T-helper 2 cell treated with Interferon-gamma antibody and Interleukin-4, amounts not matched to agents 5 μg/mL and 100 μg/mL, for 36 hours (primary cell): ENCODE data around the gene C1orf232.

Experiments
- DNase-seq: peaks from one replicate; pipeline ENCODE4 v3.0.0; 2021; ENCODE audit warnings: low spot score
- H3K27ac Mint-ChIP-seq: one replicate; pipeline ENCODE4 v1.8.0; 2021; ENCODE audit warnings: mild to moderate bottlenecking, mixed read lengths
- H3K27me3 Mint-ChIP-seq: one replicate; pipeline ENCODE4 v1.8.0; 2021; ENCODE audit warnings: low read depth, mixed read lengths
- H3K36me3 Mint-ChIP-seq: one replicate; pipeline ENCODE4 v1.8.0; 2021; ENCODE audit warnings: low read depth, mixed read lengths
- H3K4me1 Mint-ChIP-seq: one replicate; pipeline ENCODE4 v1.8.0; 2021; ENCODE audit warnings: low read depth, mixed read lengths
- H3K4me3 Mint-ChIP-seq: one replicate; pipeline ENCODE4 v1.8.0; 2022; ENCODE audit warnings: mild to moderate bottlenecking, moderate library complexity, mixed read lengths
- H3K9me3 Mint-ChIP-seq: one replicate; pipeline ENCODE4 v1.8.0; 2021; ENCODE audit warnings: mixed read lengths

Gene C1orf232

DNA sequence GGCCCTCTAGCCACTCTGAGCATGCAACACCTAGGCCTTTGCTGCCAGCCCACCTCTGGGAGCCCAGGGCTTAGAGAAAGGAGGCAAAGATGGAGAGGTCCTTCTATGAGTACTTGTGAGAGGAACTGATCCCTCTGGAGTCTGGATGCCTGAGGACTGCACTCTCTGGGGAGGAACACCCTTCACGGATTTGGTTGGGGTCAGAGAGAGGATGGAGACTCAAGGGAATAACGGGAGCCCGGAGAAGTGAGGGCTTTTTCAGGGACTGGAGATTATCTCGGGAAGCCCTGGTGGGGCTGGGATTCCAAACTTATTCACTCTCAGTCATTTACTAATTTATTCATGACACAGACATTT, 413 bp upstream of the C1orf232 start:
- peaks cover 21% of the 10 kb centered on the region for H3K27me3 Mint-ChIP-seq

DNA sequence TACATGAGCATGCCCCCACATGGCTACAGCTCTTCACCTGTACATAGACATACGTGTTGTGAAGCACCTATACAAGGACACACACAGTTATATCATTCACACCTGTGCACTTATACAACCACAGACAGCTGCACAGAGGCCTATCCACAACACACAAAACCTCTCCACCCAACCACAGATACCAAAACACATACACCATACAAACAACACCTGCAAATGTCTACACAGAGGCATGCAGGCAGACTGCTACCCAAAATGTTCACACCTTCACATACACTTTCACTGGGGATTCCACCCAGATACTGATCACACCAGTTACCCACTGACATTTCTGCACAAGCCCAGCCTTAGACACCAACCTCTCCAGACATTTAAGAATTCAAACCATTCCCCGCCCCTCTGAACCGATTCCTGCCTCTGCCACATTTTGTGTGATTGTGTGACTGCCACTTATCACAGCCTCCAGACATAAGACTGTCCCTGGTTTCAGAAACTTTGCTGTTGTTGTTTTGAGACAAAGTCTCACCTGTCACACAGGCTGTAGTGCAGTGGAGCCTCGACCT, 2.0 kb downstream of the C1orf232 start:
- H3K4me3 Mint-ChIP-seq = no peak overlapping the region
- H3K36me3 Mint-ChIP-seq = no peaks in the 10 kb centered on the region
- H3K4me1 Mint-ChIP-seq = peaks cover 25% of the 10 kb centered on the region
- no peaks in the 10 kb centered on the region for H3K9me3 Mint-ChIP-seq
- no peak overlapping the region for H3K27ac Mint-ChIP-seq
- H3K27me3 Mint-ChIP-seq = peaks cover 31% of the 10 kb centered on the region
- no peak for DNase-seq

More for the DNA sequence above, 413 bp upstream of the C1orf232 start:
- no peaks in the 10 kb centered on the region for H3K9me3 Mint-ChIP-seq
- no peaks in the 10 kb centered on the region for H3K36me3 Mint-ChIP-seq
- DNase-seq = no peak
- H3K4me3 Mint-ChIP-seq = peak overlapping the region; percentile 75
- peaks cover 20% of the 10 kb centered on the region for H3K4me1 Mint-ChIP-seq
- H3K27ac Mint-ChIP-seq = peak overlapping the region; percentile 62

DNA sequence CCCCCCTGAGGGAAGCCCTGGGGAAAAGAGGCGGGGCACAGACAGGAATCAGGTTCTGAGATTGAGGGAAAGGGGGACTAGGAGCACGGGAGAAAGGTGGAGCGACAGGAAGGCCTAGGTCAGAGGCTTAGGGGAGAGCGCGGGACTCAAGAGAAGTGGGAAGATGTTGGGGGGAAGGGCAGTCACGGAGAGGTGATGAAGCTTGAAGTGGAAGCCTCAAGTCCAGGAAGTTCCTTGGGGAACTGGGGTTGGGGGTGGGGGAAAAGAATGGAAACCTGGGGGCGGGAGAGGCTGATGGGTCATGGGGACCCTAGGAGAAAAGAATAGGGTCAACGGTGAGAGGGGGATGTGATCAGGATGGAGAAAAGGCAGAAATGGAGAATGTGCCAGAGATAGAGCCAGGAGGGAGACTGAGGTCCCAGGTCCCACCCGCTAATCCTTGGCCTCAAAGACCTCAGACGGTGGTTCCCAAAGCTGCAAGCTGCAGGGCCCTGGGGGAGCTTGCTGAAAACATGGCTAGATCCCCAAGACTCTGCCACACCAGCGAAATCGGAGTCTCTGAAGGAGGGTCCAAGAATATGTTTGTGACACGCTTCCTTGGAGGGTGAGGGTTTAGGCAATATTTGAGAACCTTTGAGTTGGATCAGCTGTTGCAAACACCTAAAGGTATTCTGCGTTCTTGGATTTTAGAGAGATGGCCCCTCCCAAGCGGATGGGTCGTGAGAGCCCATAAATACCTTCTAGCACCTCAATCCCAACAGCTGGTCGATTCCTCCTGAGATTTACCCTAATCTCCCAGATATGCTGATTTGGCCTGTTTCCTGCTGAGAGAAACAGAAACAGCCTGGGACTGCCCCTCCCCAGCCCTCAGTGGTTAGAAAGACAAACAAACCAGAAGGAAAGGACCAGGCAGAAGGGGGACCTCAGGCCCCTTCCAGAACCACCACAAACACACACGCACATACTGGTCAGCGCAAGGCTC, 3.6 kb downstream of the C1orf232 start:
- Mint-ChIP-seq H3K27ac (no peak overlapping the region), H3K4me1 (peaks cover 22% of the 10 kb centered on the region), H3K4me3 (peak overlapping the region; percentile 42), H3K27me3 (peaks cover 42% of the 10 kb centered on the region), H3K36me3 (no peaks in the 10 kb centered on the region), H3K9me3 (no peaks in the 10 kb centered on the region)
- no peak for DNase-seq

DNA sequence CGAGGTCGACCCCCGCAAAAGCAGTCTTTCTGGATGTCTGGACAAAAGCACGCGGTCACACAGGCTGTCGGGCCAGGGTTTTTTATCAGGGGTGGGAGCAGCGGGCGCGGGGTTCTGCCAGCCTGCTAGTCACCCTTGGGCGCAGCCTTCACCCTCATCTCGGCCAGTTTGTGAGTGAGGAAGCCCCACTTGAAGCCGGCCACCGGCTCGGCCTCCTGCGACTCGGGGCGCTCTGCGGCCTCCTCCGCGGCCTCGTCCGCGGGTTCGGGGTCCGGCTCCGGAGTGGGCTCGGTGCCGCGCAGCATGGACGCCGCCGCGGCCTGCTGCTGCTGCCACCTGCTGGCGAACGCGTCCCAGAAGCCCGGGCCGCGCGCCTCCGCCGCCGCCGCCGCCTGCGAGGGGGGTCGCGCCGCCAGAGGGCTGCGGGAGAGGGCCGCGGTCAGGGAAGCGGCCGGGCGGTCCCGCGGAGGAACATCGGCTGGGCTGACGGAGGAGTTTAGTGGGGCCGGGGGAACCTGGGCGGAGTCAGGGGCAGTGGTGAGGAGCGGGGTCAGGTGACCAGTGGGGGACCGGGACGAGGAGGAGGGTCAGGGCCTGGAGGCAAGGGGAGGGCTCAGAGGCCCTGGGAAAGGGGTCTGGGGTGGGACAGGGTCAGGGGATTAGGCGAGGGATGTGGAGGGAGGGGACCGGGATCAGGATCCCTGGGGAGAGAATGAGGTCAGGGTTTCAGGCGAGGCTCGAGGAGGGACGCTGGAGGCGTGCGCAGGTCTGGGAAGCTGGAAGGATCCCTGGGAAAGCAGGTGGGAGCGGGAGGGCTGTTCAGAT, 4.5 kb downstream of the C1orf232 start:
- peak overlapping the region; percentile 42 for H3K4me3 Mint-ChIP-seq
- H3K36me3 Mint-ChIP-seq = no peaks in the 10 kb centered on the region
- no peaks in the 10 kb centered on the region for H3K9me3 Mint-ChIP-seq
- no peak overlapping the region for H3K27ac Mint-ChIP-seq
- peaks cover 49% of the 10 kb centered on the region for H3K27me3 Mint-ChIP-seq
- peaks cover 21% of the 10 kb centered on the region for H3K4me1 Mint-ChIP-seq
- peak; percentile 49 for DNase-seq

DNA sequence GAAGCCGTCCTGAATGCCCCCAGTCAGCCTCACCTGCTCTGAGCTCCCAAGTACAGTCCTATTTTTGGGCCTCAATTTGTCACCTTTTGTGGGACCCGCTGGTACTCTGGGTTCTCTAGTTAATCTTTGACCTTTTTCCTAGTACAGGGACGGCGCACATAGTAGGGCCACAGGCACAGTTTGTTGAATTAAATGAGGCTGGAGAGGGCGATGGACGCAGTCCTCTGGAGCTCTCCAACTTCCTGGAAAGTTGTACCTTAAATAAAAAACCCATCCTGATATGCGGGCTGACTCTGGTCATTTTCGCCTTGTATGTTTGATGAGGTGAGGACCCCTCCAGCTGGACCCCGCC, 5.1 kb downstream of the C1orf232 start:
- H3K27ac Mint-ChIP-seq = no peak overlapping the region
- H3K36me3 Mint-ChIP-seq = no peaks in the 10 kb centered on the region
- H3K4me1 Mint-ChIP-seq = peaks cover 21% of the 10 kb centered on the region
- peak overlapping the region; percentile 34 for H3K4me3 Mint-ChIP-seq
- H3K9me3 Mint-ChIP-seq = no peaks in the 10 kb centered on the region
- H3K27me3 Mint-ChIP-seq = peaks cover 53% of the 10 kb centered on the region
- no peak for DNase-seq

DNA sequence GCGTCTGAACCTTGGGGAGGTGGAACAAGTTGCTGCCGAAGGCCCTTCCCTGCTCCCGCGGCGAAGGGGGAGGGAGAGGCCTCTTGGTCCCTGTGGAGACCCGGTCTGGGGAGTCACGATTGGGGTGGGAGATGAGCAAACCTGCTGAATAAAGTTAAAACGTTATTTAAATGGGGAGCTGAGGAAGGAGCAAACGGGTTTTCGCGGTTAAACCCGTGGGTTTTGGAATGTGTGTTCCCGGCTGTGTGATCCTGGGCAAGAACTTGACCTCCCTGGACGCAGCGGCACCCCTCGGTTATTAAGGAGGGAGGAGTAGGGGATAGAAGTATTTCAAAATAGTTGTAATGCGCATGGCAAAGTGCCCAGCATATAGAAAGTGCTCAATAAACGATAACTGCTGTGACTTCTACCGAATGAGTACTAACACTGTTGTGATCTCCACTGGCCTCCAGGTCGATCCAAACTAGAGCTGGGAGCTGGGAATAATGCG, 6.5 kb downstream of the C1orf232 start:
- no peak overlapping the region for H3K27ac Mint-ChIP-seq
- DNase-seq = no peak
- peaks cover 21% of the 10 kb centered on the region for H3K4me1 Mint-ChIP-seq
- no peaks in the 10 kb centered on the region for H3K9me3 Mint-ChIP-seq
- peak overlapping the region; percentile 79 for H3K4me3 Mint-ChIP-seq
- H3K27me3 Mint-ChIP-seq = peaks cover 61% of the 10 kb centered on the region
- H3K36me3 Mint-ChIP-seq = no peaks in the 10 kb centered on the region

DNA sequence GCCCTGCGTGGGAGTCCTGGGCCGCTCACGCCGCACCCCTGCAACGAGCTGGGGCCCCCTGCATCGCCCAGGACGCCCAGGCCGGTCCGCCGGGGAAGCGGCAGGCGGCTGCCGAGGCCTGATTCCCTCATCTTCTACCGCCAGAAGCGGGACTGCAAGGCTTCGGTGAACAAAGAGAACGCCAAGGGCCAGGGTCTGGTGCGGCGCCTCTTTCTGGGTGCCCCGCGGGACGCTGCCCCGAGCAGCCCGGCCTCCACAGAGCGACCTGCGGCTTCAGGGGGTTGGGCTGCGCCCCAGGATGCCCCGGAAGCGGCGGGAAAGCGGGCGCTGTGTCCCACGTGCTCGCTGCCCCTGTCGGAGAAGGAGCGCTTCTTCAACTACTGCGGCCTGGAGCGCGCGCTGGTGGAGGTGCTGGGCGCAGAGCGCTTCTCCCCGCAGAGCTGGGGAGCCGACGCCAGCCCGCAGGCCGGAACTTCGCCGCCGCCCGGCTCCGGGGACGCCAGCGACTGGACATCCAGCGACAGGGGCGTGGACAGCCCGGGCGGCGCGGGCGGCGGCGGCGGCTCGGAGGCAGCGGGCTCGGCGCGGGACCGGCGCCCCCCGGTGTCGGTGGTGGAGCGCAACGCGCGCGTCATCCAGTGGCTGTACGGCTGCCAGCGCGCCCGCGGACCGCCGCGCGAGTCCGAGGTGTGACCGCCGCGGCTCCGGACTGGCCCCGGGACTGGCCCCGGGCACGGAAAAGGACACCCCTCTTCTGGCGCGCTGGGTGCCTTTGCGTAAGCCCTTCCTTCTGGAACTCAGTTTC, 7.1 kb downstream of the C1orf232 start:
- Mint-ChIP-seq H3K4me3 (peak overlapping the region; percentile 79), H3K27ac (no peak overlapping the region), H3K9me3 (no peaks in the 10 kb centered on the region), H3K4me1 (peaks cover 18% of the 10 kb centered on the region), H3K36me3 (no peaks in the 10 kb centered on the region), H3K27me3 (peaks cover 64% of the 10 kb centered on the region)
- DNase-seq = peak; percentile 44

DNA sequence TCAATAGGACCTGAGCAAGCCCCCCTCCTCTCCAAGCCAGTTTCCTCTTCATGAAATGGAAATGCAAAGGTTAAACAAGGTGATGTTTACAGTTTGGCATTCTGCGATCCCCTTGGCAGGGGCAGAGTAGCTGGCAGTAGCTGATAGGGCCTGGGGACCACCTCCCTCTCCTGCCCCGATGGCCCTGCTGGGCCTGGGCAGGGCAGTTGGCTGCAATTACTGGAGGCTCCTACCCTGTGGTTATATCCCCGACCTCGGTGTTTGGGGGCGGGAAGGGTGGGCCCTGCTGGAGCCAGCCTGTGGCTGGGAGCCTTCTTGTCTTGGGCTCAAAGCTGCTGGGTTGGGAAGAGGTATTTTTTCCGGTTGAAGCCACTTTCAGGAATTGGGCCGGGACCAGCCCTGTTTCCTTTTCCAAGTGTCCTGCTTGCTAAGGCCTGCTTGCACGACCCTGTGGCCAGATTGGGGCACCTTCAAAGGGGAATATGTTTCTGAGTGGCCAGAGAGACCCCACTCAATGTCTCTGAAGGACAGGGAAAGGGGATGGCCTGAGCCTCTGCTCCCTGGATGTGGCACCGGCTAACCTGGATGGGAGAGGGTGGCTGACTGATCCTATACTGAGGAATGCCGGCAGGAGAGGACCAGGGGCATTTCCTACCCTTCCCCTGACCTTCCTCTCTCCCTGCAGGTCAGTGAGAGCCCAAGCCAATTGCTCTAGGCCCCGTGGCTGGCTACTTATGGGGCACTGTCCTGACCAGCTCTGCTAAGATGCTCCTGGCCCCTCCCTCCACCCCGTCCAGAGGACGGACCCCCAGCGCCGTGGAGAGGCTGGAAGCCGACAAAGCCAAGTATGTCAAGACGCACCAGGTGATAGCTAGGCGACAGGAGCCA, 8.0 kb downstream of the C1orf232 start:
- Mint-ChIP-seq H3K4me3 (no peak overlapping the region), H3K9me3 (no peaks in the 10 kb centered on the region), H3K36me3 (no peaks in the 10 kb centered on the region), H3K27me3 (peaks cover 62% of the 10 kb centered on the region), H3K27ac (no peak overlapping the region), H3K4me1 (peaks cover 17% of the 10 kb centered on the region)
- DNase-seq = no peak

DNA sequence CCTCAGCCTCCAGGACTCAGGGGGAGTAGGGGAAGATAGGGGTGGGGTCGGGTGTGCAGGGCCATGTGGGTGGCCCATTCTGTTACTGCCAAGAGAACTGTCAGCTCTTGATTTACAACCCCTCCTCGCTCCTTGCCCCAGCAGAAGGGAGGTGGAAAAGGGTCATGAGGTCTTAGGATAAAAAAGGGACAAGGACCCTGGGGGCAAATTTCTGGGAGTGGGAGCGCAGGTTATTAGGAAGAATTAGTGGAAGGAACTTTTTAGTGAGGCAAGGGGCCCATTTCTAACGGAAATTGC, 9.1 kb downstream of the C1orf232 start:
- H3K4me3 Mint-ChIP-seq = no peak overlapping the region
- peaks cover 62% of the 10 kb centered on the region for H3K27me3 Mint-ChIP-seq

DNA sequence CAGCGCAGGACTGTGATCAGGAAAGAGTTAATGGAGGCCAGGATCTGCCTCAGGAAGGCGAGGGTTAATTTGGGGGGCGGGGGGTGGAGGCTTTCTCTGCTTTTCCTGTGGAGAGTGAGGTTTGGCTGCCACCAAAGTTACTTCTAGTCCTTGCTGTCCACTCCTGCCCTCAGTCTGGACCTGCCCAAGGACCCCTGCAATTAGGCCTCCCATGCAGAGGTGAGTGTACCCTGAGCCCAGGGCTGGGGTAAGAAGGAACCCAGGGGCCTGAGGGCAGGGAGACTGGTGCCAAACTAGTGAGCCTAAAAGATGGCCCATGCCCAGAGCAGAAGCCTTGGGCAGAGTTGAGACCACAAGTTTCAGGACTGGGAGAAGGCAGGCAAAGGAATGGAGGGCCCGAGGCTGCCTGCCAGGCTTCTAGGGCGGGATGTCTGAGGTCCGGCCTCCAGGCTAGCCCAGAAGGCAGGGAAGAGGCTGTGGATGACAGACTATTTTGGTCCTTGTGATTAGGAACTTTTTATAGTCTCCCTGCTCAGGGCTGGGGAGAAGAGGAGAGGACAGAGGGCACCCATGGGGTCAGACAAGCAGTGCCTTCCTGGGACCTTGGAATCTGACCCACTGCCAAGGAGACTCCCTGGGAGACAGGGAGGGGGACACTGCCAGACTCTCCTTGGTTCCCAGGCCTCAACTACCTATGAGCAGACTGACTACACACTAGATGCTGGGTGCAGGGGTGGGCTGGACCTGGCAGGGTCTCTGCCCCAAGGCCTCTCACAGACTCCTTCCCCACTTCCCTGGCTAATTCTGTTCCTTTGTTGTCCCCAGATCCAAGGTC, 9.6 kb downstream of the C1orf232 start, which contains the start of gene FAM110D:
Gene FAM110D (plus strand): TSS at position 172 of the 835 bp plus-strand sequence. CDS start 2,213 bp downstream, outside the sequence.
- peaks cover 8% of the 10 kb centered on the region for H3K4me1 Mint-ChIP-seq
- H3K27me3 Mint-ChIP-seq = peaks cover 64% of the 10 kb centered on the region
- H3K36me3 Mint-ChIP-seq = no peaks in the 10 kb centered on the region
- no peak within 1 kb of the TSS for H3K4me3 Mint-ChIP-seq
- H3K27ac Mint-ChIP-seq = no peak within 1 kb of the TSS
- no peak for DNase-seq
- no peaks in the 10 kb centered on the region for H3K9me3 Mint-ChIP-seq

More for the DNA sequence above, 9.1 kb downstream of the C1orf232 start:
- DNase-seq = no peak
- H3K36me3 Mint-ChIP-seq = no peaks in the 10 kb centered on the region
- H3K4me1 Mint-ChIP-seq = peaks cover 8% of the 10 kb centered on the region
- H3K9me3 Mint-ChIP-seq = no peaks in the 10 kb centered on the region
- H3K27ac Mint-ChIP-seq = no peak overlapping the region

DNA sequence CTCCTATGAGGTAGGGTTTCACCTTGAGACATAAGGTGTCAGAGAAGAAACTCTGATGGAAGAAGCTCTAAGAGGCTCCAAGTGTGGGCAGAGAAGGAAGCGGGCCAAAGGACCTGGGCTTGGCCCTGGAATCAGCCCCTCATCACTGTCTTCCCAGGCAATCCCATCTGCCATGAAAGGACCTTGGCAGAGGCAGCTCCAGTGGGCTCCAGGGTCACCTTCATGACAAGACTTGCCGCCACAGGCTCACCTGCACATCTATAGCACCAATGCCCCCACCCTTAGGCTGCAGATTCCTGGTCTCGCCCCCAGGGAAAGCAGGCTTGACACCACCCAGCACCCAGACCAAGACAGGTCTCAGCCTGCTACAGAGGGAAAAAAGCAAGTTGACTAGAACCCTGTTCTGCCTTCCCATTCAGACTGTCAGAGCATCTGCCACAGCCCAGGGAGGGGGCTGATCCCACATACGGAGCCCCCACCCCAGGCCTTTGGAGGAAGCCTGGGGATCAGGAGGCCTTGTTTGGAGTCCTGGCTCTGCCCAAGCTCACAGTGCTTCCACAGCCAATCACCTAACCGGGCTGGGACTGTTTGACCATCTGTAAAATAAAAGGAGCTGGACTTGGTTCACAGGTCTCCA, 10.4 kb downstream of the C1orf232 start:
- no peaks in the 10 kb centered on the region for H3K36me3 Mint-ChIP-seq
- H3K9me3 Mint-ChIP-seq = no peaks in the 10 kb centered on the region
- no peak overlapping the region for H3K27ac Mint-ChIP-seq
- peaks cover 67% of the 10 kb centered on the region for H3K27me3 Mint-ChIP-seq
- H3K4me1 Mint-ChIP-seq = peaks cover 6% of the 10 kb centered on the region
- DNase-seq = no peak
- no peak overlapping the region for H3K4me3 Mint-ChIP-seq
